Caco-2 (cell line): ENCODE data around the gene ADARB1. TPM values are rescaled to one million over a fixed set of nuclear protein-coding genes. Genes with fewer than 3 reads are reported as not detected.

Experiments
- BruUV-seq: library from RNA; stranded (reverse); fragments of 400-500 nt; replicated peaks from 2 replicates; lab custom pipeline; 2021; lab: Mats Ljungman, UMichigan
- CTCF ChIA-PET: fragments of 300-600 bp; sonication (Branson Sonifier 250); formaldehyde crosslinking; loops from one replicate; lab custom pipeline; 2022; ENCODE audit warnings: antibody characterized with exemption; lab: Charles Lee
- POLR2A ChIA-PET: fragments of 300-600 bp; sonication (Branson Sonifier 250); formaldehyde crosslinking; loops from one replicate; lab custom pipeline; 2022; ENCODE audit warnings: antibody characterized with exemption; lab: Charles Lee
- DNase-seq, 2 experiments: peaks; one replicate each; pipeline versions ENCODE4 v3.0.0 to v3.0.0-alpha.2; 2020 to 2022
- H3K27me3 ChIP-seq: replicated peaks from 2 replicates; pipeline ENCODE4 v1.6.0; 2011; ENCODE audit warnings: low read length; ENCODE audit not compliant: control insufficient read depth, insufficient read depth
- H3K36me3 ChIP-seq: 2 replicates; pipeline ENCODE4 v1.5.1; 2011; ENCODE audit warnings: low read length; ENCODE audit not compliant: control insufficient read depth, insufficient read depth
- H3K4me1 ChIP-seq: fragments of 250-450 bp; sonication (Bioruptor Pico); 2 replicates; pipeline ENCODE4 v1.5.1; 2020; ENCODE audit warnings: mild to moderate bottlenecking
- H3K4me3 ChIP-seq: 2 replicates; pipeline ENCODE4 v1.5.1; 2011; ENCODE audit warnings: low read depth, mild to moderate bottlenecking, control low read depth, low read length
- H3K9me3 ChIP-seq: fragments of 250-450 bp; sonication (Bioruptor Pico); 2 replicates; pipeline ENCODE4 v1.5.1; 2020; ENCODE audit warnings: mild to moderate bottlenecking, moderate library complexity
- H3K27ac Mint-ChIP-seq: one replicate; pipeline ENCODE4 v1.8.0; 2022; ENCODE audit warnings: mixed read lengths; ENCODE audit not compliant: unreplicated experiment
- H3K27me3 Mint-ChIP-seq: one replicate; pipeline ENCODE4 v1.8.0; 2022; ENCODE audit warnings: mixed read lengths; ENCODE audit not compliant: insufficient read depth, unreplicated experiment
- H3K36me3 Mint-ChIP-seq: one replicate; pipeline ENCODE4 v1.8.0; 2022; ENCODE audit warnings: mild to moderate bottlenecking, mixed read lengths; ENCODE audit not compliant: insufficient read depth, unreplicated experiment
- H3K4me1 Mint-ChIP-seq: one replicate; pipeline ENCODE4 v1.8.0; 2022; ENCODE audit warnings: low read depth, mixed read lengths; ENCODE audit not compliant: unreplicated experiment
- H3K4me3 Mint-ChIP-seq: one replicate; pipeline ENCODE4 v1.8.0; 2022; ENCODE audit warnings: mild to moderate bottlenecking, moderate library complexity, mixed read lengths; ENCODE audit not compliant: unreplicated experiment
- H3K9me3 Mint-ChIP-seq: one replicate; pipeline ENCODE4 v1.8.0; 2022; ENCODE audit warnings: mixed read lengths; ENCODE audit not compliant: unreplicated experiment
- CTCF ChIP-seq, 2 experiments: fragments of 200-600 bp in 1 of 2; IDR thresholded peaks; 1 replicate in 1 of 2; 2 replicates in 1 of 2; pipeline versions ENCODE4 v1.5.1 to v1.8.0; 2011 to 2022; ENCODE audit warnings: antibody characterized with exemption in 1 of 2, control low read depth in 1 of 2, inconsistent platforms in 1 of 2, low read depth in 1 of 2, low read length in 1 of 2, mild to moderate bottlenecking in 1 of 2, moderate library complexity in 1 of 2; ENCODE audit not compliant: insufficient read depth in 1 of 2, severe bottlenecking in 1 of 2, unreplicated experiment in 1 of 2
- intact Hi-C: fragments of 100-400 bp; cut with micrococcal nuclease; formaldehyde crosslinking; loops from one replicate; pipeline ENCODE4 v1.10.0; 2022; ENCODE audit not compliant: unreplicated experiment
- total RNA-seq: library from RNA; stranded (reverse); gene quantifications from 2 replicates; pipeline ENCODE4 v1.2.3, GENCODE V29; 2022

The ADARB1 gene
- total RNA-seq, 1 experiment from 2014 or later: 25.4 TPM

GRCh38 chr21:45108808-45109781 is 34.7 kb downstream of the ADARB1 start:
- Histone ChIP-seq H3K4me1 (no peaks in the 10 kb centered on the region), H3K36me3 (no peaks in the 10 kb centered on the region), H3K27me3 (no peaks in the 10 kb centered on the region), H3K9me3 (no peaks in the 10 kb centered on the region), H3K4me3 (no peak overlapping the region)
- no TSS peak for BruUV-seq
- no peaks in the 10 kb centered on the region for H3K27me3 Mint-ChIP-seq
- no peaks in the 10 kb centered on the region for H3K4me1 Mint-ChIP-seq
- DNase-seq: no peak
- no peak overlapping the region for H3K27ac Mint-ChIP-seq
- H3K36me3 Mint-ChIP-seq: no peaks in the 10 kb centered on the region
- POLR2A ChIA-PET: no interaction called here
- H3K4me3 Mint-ChIP-seq: no peak overlapping the region
- H3K9me3 Mint-ChIP-seq: no peaks in the 10 kb centered on the region
- TF ChIP-seq CTCF (IDR thresholded peaks at IDR 0.05; ENCODE audit: insufficient read depth in 1 of 2, low read depth in 1 of 2, low read length in 1 of 2, severe bottlenecking in 1 of 2, unreplicated experiment in 1 of 2): no peak
- intact Hi-C loops: no loop called here
- CTCF ChIA-PET: no interaction called here

DNA sequence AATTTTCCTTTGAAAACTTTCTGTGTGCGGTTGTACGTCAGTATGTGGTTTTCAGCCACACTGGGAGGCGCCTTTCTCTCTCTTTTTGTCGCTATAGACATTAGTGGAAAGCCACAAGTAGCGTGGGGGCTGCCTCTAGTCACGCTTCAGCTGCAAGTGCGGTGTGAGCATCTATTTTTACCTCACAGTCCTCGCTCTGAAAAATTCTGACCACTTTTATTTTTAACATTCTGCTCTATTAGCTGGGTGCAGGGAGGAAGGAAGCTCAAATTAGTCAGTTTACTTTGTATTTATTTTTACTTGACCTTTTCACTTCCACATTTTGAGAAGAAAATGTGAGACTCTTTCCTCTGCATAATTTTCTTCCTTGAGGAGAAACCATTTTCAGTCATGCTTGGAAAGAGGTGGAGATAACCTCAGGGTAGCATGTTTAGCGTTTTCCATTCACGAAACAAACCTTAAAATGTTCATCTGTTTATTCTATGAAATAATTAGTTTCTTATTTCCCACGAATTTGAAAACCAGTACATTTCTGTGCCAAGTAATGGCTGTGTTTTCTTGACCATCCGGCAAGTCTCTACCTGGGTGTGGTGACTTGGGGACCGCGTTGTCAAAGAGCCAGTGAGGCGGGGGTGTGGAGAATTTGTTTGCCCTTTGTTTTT is 35.6 kb downstream of the ADARB1 start:
- no peak for DNase-seq
- Mint-ChIP-seq H3K4me1 (no peaks in the 10 kb centered on the region), H3K27me3 (no peaks in the 10 kb centered on the region), H3K4me3 (no peak overlapping the region), H3K36me3 (no peaks in the 10 kb centered on the region), H3K9me3 (no peaks in the 10 kb centered on the region), H3K27ac (no peak overlapping the region)
- no TSS peak for BruUV-seq
- no peaks in the 10 kb centered on the region for H3K27me3 ChIP-seq
- intact Hi-C loops: no loop called here
- H3K36me3 ChIP-seq: no peaks in the 10 kb centered on the region
- H3K9me3 ChIP-seq: no peaks in the 10 kb centered on the region
- H3K4me3 ChIP-seq: no peak overlapping the region
- H3K4me1 ChIP-seq: no peaks in the 10 kb centered on the region
- ChIA-PET POLR2A (no interaction called here), CTCF (no interaction called here)
- TF ChIP-seq CTCF (IDR thresholded peaks at IDR 0.05; ENCODE audit: insufficient read depth in 1 of 2, low read depth in 1 of 2, low read length in 1 of 2, severe bottlenecking in 1 of 2, unreplicated experiment in 1 of 2): no peak

GRCh38 chr21:45110873-45111624 is 36.7 kb downstream of the ADARB1 start:
- Mint-ChIP-seq H3K27ac (no peak overlapping the region), H3K4me3 (no peak overlapping the region), H3K36me3 (no peaks in the 10 kb centered on the region), H3K27me3 (no peaks in the 10 kb centered on the region), H3K4me1 (no peaks in the 10 kb centered on the region), H3K9me3 (no peaks in the 10 kb centered on the region)
- Histone ChIP-seq H3K36me3 (no peaks in the 10 kb centered on the region), H3K4me1 (no peaks in the 10 kb centered on the region), H3K4me3 (no peak overlapping the region), H3K9me3 (no peaks in the 10 kb centered on the region), H3K27me3 (no peaks in the 10 kb centered on the region)
- DNase-seq: no peak
- BruUV-seq: no TSS peak
- ChIA-PET CTCF (no interaction called here), POLR2A (no interaction called here)
- TF ChIP-seq CTCF (IDR thresholded peaks at IDR 0.05; ENCODE audit: insufficient read depth in 1 of 2, low read depth in 1 of 2, low read length in 1 of 2, severe bottlenecking in 1 of 2, unreplicated experiment in 1 of 2): no peak
- intact Hi-C loops: no loop called here
